Ecto neural progenitor cell (in vitro differentiated cells): ENCODE results near the gene NLRP5.
"Not testable (repeated sequence)": the region's sequence is repeated elsewhere in the genome, so short reads cannot be mapped to it uniquely, and the experiment has no call there.

Experiments used
- DNase-seq: peaks from one replicate; pipeline ENCODE4 v3.0.0-alpha.2; 2018; ENCODE audit warnings: low spot score

Gene NLRP5

GRCh38 chr19:55986487-55986886, at the start of gene NLRP5:
TSS of gene NLRP5 (plus strand) at chr19:55986775.
- DNase-seq, result no peak

GRCh38 chr19:55939206-55939605, 47.4 kb upstream of the NLRP5 start:
- DNase-seq, result no peak

GRCh38 chr19:55940306-55940705, 46.3 kb upstream of the NLRP5 start:
- no peak for DNase-seq

GRCh38 chr19:55947532-55947931, 39.0 kb upstream of the NLRP5 start, which contains the start of gene NLRP8:
TSS of gene NLRP8 (plus strand) at chr19:55947832.
- DNase-seq, result no peak

- DNase-seq, result not testable (repeated sequence)
These were observed 36.0 kb upstream of the NLRP5 start for GRCh38 chr19:55950566-55950965.

GRCh38 chr19:55956431-55956830, 30.1 kb upstream of the NLRP5 start:
- DNase-seq, result no peak

- no peak for DNase-seq
These were observed 28.2 kb upstream of the NLRP5 start for GRCh38 chr19:55958356-55958755.

GRCh38 chr19:55959996-55960675, 26.4 kb upstream of the NLRP5 start:
- no peak for DNase-seq

- no peak for DNase-seq
These were observed 24.4 kb upstream of the NLRP5 start for GRCh38 chr19:55962186-55962585.

GRCh38 chr19:55973982-55974381, 12.6 kb upstream of the NLRP5 start:
- no peak for DNase-seq

- no peak for DNase-seq
These were observed 6.2 kb upstream of the NLRP5 start for GRCh38 chr19:55980415-55980814.

- DNase-seq, result no peak
These were observed 1.3 kb upstream of the NLRP5 start for GRCh38 chr19:55985254-55985653.

- DNase-seq, result no peak
These were observed 4.3 kb downstream of the NLRP5 start for GRCh38 chr19:55990831-55991230.

- no peak for DNase-seq
These were observed 6.9 kb downstream of the NLRP5 start for GRCh38 chr19:55993492-55993891.

- DNase-seq, result no peak
These were observed 28.2 kb downstream of the NLRP5 start for GRCh38 chr19:56014765-56015164.

GRCh38 chr19:56015756-56016155, 29.2 kb downstream of the NLRP5 start:
- no peak for DNase-seq

- DNase-seq, result not testable (repeated sequence)
These were observed 32.8 kb downstream of the NLRP5 start for GRCh38 chr19:56019325-56019724.

GRCh38 chr19:56020355-56020975, 33.9 kb downstream of the NLRP5 start:
- not testable (repeated sequence) for DNase-seq

GRCh38 chr19:56026769-56027168, 40.2 kb downstream of the NLRP5 start:
- no peak for DNase-seq

- no peak for DNase-seq
These were observed 67.0 kb downstream of the NLRP5 start for GRCh38 chr19:56053596-56053995.

GRCh38 chr19:56066152-56067023, 79.8 kb downstream of the NLRP5 start:
- peak; percentile 84 for DNase-seq

- DNase-seq, result no peak
These were observed 83.1 kb downstream of the NLRP5 start for GRCh38 chr19:56069642-56070041.

GRCh38 chr19:56071151-56071550, 84.6 kb downstream of the NLRP5 start:
- DNase-seq, result no peak
